Kasumi-1 (cell line): Measurements from ENCODE around the gene GON4L.
"Not testable (repeated sequence)": the region's sequence is repeated elsewhere in the genome, so short reads cannot be mapped to it uniquely, and the experiment has no call there.

ENCODE experiments used
- DNase-seq, 2 experiments: peaks; one replicate each; lab custom pipeline; 2025; lab: John Stamatoyannopoulos, UW

The GON4L gene, protein sequence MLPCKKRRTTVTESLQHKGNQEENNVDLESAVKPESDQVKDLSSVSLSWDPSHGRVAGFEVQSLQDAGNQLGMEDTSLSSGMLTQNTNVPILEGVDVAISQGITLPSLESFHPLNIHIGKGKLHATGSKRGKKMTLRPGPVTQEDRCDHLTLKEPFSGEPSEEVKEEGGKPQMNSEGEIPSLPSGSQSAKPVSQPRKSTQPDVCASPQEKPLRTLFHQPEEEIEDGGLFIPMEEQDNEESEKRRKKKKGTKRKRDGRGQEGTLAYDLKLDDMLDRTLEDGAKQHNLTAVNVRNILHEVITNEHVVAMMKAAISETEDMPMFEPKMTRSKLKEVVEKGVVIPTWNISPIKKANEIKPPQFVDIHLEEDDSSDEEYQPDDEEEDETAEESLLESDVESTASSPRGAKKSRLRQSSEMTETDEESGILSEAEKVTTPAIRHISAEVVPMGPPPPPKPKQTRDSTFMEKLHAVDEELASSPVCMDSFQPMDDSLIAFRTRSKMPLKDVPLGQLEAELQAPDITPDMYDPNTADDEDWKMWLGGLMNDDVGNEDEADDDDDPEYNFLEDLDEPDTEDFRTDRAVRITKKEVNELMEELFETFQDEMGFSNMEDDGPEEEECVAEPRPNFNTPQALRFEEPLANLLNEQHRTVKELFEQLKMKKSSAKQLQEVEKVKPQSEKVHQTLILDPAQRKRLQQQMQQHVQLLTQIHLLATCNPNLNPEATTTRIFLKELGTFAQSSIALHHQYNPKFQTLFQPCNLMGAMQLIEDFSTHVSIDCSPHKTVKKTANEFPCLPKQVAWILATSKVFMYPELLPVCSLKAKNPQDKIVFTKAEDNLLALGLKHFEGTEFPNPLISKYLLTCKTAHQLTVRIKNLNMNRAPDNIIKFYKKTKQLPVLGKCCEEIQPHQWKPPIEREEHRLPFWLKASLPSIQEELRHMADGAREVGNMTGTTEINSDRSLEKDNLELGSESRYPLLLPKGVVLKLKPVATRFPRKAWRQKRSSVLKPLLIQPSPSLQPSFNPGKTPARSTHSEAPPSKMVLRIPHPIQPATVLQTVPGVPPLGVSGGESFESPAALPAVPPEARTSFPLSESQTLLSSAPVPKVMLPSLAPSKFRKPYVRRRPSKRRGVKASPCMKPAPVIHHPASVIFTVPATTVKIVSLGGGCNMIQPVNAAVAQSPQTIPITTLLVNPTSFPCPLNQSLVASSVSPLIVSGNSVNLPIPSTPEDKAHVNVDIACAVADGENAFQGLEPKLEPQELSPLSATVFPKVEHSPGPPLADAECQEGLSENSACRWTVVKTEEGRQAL (N-terminal part only)

DNA sequence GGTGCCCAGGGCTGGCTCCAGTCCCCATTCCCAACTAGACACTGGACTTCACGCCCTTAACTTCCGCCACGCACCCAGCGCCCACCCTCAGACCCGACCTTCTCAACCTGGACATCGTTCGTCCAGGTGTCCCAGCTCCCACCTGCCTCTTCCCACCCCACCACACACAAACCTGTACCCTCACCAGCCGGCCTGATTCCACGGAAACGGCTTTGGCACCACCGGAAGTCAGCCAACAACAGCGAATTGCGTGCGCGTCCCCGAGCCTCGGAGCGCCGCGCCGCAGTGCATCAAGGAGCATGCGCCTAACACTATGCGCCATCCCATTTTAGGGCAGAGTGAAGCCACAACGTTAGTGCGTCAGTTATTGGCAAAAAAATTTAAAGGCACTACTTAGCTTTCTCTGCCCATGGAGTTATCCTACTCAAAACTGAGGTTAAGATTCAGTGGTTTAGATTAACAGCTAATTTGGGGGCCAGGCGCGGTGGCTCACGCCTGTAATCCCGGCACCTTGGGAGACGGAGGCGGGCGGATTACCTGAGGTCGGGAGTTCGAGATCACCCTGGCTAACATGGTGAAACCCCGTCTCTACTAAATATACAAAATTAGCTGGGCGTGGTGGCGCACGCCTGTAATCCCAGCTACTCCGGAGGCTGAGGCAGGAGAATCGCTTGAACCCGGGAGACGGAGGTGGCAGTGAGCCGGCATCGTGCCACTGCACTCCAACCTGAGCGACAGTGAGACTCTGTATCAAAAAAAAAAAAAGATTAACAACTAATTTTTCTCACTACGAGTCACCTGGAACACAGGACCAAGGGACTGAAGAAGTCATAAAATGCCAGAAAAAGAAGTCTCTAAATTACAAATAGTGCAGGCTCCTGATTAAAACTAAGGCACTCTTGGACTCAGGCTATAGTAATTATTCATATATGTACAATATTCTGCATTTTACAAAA lies at the start of gene GON4L:
GON4L (minus strand) TSS at position 240 of the 956 bp plus-strand sequence. CDS start 3,434 bp downstream, outside the sequence.
- DNase-seq = peak; percentile 94 to 95

DNA sequence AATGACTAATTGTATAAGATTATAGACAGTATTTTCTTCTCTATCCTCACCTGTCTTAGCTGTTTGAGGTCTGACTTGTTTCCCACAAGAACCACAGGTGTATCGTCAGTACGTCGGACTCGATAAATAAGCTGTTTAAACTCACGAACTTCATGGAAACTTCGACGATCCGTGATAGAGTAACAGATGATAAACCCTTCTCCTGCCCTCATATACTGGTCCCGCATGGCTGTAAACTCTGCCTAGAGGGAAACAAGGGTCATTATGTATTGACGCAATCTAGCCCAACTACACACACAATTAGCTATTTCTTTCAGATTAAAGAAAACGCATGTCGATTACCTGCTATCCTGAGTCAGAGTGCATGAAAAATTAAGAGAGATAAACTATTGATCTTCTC lies 47.2 kb upstream of the GON4L start:
- no peak for DNase-seq

DNA sequence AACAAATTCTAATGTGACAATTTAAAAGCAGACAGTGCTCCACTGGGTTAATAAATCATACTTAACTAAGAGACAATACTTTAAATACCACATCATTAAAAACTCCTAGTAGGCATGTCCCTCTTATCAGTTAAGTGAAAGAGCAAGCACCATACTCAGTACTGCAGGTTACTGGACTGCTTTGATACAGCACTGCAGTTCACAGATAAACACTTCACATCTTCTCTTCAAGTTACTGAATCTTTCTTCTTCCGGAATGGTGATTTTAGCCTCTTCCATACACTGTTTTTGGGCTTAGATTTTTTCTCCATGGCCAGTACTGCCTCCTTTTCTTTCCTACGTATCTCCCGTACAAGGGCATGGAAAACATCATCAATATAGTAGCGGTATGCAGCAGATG lies 43.1 kb upstream of the GON4L start:
- no peak for DNase-seq

DNA sequence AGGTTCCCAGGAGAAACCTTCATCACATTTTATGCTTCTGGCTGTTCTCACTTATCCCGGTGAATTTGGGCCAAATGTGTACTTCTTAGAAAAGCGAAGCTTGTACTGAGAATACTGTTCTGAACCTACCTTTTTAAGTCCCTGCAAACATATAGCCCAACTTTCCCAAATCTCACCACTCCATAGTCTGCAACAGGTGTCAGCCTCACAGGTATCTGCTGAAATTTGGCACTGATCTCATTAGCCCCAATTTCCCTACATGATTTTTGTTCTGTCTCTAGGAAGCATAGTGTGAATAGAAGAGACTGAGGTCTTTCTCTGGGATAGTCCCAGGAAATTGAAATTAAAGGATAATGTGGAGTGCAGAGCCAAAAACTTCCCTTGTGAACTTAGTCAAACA lies 42.7 kb upstream of the GON4L start:
- no peak for DNase-seq

DNA sequence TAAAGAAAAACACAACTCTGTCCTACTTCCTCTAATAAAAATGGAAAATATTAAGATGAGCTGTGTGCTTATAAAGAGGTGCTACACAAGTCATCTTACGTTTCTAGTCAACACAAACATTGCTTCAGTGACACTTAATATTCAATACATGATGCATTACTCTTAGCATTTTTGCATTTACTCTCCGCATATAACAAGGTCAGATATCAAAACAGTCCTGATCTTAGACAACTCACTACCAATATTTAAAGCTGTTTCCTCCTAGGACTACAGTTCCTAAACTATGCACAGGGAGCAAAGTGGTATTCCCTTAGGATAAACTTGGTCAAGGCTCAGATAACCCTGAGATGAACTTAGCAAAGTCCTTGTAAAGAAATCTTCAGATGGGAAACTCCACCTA lies 41.9 kb upstream of the GON4L start:
- no peak for DNase-seq

DNA sequence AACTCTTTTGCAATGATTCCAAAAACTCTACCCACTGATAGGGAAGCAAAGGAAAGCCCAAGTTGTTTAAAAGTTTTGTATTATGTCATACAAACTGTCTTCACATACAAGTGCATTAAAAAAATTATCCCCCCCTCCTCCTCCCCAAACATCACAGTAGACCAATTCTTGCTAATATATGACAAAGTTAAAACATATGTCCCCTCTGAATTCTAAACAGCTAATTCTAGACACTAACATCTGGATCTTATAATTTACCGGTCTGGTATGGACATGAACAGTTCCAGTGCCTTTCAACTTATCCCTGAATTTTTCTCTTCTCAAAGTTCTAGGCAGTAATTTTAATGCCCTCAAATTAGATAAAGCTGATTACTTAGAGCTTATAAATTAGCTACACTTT lies 40.7 kb upstream of the GON4L start:
- DNase-seq = no peak

DNA sequence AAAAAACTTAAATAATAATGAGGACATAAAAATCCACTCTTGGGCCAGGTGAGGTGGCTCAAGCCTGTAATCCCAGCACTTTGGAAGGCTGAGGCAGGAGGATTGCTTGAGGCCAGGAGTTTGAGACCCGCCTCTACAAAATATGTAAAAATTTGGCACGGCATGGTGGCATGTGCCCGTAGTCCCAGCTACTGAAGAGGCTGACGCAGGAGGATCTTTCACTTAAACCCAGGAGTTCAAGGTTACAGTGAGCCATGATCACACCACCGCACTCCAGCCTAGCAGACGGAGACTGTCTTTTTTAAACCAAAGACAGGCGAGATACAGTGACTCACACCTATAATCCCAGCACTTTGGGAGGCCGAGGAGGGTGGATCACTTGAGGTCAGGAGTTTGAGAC lies 39.5 kb upstream of the GON4L start:
- not testable (repeated sequence) for DNase-seq

DNA sequence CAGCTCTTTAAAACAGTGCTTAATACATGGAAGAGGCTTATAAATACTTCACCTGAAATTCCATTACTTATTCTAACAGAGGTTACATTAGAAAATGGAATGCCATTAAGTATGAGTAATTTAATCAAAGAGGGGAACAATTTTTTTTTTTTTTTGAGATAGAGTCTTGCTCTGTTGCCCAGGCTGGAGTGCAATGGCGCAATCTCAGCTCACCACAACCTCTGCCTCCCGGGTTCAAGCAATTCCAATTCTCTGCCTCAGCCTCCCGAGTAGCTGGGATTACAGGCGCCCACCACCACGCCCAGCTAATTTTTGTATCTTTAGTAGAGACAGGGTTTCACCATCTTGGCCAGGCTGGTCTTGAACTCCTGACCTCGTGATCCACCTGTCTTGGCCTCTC lies 38.6 kb upstream of the GON4L start:
- not testable (repeated sequence) for DNase-seq

DNA sequence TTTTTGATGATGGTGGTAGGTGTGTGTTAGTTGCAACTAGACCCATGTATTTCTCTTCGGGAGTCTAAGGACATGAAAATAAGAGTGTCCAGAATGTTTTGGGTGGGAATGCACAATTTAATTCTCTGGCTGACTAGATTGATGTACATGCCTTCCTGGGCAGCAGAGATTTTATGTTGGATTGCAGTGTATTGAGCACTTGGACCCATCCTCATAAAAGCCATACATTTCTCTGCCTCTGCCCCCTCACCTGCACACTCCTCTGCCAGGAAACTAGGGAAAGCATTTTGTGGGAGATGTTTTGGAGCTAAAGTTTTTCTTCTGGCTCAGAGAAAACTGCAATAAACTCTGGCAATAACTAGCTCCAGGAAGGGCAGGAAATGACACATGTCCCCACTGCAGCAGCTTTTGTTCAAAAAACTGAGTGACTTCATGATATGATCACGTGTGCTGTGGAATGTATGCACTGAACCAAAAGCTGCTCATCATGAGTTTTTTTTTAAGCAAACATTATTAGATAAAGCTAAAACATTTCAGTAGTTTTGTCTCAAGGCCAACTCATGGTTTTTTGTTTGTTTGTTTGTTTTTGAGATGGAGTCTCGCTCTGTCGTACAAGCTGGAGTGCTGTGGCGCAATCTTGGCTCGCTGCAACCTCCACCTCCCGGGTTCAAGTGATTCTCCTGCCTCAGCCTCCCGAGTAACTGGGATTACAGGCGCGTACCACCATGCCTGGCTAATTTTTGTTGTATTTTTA lies 36.6 kb upstream of the GON4L start:
- peak; percentile 30 to 57 for DNase-seq

DNA sequence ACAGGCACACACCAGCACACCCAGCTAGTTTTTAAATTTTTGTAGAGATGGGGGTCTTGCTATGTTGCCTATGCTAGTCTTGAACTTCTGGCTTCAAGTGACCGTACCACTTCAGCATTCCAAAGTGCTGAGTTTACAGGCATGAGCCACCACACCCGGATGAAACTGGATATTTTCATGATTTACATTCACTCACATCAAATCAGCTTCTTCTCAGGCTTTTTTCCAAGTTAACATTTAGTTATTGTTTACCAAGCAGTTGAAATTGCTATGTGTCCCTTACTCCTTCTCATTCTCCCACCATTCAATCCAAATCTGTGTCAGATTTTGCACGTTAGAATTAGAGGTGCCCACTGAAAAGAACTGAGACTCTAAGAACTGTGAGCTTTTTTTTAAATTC lies 35.8 kb upstream of the GON4L start:
- no peak for DNase-seq

DNA sequence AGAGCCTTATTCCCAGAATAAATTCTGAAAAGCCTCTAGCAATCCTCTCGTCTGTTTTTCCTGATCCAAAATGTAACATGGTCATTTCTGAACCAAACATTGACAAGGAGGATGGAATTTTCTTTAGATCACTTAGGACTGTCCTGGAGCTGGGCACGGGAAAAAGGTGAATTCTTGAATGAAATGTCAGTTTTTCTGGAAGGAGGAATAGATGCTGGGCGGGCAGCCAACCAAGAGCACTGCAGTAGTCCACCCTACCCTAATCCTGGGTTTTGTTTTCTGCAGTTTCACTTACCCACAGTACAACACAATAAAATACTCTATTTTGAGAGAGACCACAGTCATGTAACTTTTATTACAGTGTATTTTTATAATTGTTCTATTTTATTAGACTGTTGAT lies 33.2 kb upstream of the GON4L start:
- DNase-seq = no peak

DNA sequence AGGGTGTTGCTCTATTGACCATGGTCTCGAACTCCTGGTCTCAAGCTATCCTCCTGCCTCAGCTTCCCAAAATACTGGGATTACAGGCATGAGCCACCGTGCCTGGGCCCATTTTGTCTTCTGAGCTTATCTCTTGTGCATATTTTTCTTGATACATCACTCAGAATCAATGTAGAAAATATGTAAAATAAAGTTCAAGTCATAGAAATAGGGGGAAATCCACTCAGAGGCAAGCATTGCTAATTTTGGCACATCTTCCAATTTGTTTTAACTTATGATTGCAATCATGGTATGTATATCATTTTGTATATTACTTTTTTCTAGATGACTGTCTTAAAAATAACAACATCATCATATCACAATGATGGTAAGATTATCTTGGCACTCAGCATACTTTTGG lies 32.6 kb upstream of the GON4L start:
- no peak for DNase-seq

DNA sequence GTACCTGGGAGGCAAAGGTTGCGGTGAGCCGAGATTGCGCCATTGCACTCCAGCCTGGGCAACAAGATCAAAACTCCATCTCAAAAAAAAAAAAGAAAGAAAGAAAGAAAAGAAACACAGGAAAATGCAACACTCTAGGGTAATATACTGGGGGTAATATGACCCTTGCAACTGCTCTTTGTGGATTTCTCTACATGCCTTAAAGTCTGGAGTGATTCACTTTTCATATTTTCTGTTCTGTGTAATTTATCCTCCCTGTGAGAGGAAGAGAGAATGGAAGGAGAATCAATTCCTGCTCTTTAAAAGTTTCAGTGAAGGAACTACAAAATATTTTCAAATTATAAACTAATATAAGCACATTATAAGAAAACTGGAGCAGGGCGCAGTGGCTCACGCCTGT lies 31.5 kb upstream of the GON4L start:
- no peak for DNase-seq

DNA sequence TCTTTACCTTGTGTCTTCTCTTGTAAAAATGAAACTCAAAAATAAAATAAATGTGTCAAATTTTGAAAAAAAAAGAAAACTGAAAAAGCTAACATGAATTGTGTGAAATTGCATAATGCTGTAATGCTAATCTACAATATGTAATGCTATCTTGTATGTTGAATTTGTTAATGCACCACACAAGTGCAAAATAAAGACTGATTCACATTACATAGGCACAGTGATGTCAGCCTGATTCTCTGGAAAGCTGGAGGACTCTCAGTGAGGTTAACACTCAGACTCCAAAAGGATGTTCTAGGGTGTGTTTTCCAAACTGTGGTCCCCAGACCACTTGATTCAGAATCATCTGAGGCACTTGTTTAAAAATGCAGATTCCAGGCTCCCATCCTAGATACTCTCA lies 28.0 kb upstream of the GON4L start:
- no peak for DNase-seq

DNA sequence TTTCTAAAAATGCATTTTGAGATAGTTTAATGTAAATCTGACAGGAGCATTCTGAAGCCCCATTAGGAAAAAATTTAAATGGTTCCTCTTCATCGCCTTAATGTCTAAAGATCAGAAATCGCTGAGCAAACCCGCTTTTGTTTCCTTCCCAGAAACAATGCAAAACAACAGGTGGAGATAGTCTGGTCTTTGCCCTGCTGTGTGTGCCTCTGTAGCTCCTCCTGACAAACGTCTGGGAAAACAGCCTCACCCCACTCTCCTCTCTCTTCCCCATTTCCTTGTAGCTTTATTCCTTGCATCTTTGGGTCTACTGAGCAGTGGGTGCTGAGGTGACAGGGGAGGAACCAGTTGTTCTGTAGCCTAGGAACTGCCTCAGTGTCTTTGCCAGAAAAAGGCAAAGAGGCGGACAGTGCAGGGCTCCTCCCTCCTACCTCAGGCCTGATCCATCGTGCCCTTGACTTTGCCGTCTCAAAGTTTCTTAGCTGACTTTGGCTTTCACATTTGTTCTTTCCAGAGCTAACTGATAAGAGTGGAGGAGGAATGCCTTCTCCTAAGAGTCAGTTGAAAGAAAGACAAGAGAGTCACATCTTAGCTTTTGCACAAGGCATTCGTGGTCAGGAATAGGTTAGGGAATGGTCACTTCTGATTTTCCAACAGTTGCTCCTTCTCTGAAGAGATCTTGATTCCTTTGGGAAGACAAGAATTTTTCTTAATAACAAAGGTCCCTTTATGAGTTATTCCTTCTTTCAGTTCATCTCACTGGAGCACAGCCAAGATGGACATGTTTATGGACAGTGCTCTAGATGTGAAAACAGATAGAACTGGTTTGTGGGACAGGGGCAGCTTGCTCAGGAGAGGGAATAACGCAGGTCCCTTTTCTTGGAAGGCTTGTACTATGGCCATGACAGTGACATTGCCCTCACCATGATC lies 27.3 kb upstream of the GON4L start:
- DNase-seq = no peak

DNA sequence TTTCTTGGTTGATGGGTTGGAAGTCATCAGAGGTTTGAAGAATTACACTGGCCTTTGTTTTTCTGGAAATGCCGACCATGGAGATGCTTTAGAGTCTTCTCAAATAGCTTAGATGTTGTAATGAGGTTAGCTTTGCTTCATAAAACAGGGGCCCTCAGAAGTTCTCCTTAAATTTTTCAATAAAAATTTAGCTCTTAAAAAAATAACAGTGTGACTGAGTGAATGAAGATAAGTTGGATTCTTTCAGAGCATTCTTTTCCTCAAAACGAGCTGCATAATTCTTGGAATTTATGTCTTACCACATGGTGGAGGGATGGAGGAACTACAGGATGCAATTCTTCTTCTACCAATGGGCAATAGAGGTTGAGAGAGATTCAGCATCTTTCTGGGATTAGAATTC lies 25.8 kb upstream of the GON4L start:
- DNase-seq = no peak

DNA sequence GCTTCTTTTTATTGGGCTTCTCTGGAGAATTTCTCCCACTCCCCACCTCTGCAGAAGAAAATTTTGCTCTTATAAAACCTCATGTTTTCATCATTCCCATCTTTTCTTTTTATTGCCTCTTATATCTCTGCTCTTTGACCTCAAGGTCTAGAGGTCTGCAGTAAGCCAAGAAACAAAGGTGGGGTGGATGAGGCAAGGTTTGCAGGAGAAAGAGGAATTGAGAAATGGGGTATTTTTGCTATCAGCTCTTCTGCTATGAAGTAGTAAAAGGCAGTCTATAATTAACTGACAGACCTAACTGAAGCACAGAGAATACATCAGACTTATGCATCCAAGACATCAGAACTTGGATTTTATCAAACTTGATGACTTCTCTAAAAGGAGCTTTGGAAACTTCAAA lies 25.2 kb upstream of the GON4L start:
- DNase-seq = no peak

DNA sequence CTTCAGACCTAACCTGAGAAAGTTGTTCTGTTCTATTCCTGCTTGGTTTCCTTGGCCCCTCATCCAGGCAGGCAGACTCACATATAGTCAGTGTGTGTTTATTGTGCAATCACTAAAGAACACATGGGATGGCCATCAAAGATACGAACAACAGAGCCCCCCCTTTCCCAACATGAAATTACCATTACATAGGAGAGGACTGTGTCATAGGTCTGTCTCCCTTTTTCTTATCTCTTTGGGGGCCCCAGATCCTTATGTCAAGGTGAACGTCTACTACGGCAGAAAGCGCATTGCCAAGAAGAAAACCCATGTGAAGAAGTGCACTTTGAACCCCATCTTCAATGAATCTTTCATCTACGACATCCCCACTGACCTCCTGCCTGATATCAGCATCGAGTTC lies 23.9 kb upstream of the GON4L start:
- DNase-seq = no peak

DNA sequence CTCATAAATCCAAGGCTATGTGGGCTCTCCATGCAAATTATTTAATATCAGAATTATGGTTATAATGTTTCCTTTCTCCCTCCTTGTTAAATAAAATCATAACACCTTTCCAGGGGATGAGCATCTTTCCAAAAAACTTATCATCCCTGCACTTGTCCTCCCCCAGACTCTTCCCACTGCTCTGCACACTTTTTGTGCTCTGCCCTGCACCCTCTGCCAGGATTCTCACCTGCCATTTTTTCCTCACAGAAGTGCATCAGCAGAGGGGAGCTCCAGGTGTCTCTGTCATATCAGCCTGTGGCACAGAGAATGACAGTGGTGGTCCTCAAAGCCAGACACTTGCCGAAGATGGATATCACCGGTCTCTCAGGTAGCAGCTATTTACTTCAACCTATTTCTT lies 23.2 kb upstream of the GON4L start:
- no peak for DNase-seq
